Activated T-cell treated with anti-CD3 and anti-CD28 coated beads, Interleukin-2, amount 50 U/mL, for 1 hour (primary cell): ENCODE results near the gene RBM15B.
"Not testable (repeated sequence)": the region's sequence is repeated elsewhere in the genome, so short reads cannot be mapped to it uniquely, and the experiment has no call there.

Source experiments
- DNase-seq: peaks from one replicate; pipeline ENCODE4 v3.0.0-alpha.2; 2020

Gene RBM15B, protein sequence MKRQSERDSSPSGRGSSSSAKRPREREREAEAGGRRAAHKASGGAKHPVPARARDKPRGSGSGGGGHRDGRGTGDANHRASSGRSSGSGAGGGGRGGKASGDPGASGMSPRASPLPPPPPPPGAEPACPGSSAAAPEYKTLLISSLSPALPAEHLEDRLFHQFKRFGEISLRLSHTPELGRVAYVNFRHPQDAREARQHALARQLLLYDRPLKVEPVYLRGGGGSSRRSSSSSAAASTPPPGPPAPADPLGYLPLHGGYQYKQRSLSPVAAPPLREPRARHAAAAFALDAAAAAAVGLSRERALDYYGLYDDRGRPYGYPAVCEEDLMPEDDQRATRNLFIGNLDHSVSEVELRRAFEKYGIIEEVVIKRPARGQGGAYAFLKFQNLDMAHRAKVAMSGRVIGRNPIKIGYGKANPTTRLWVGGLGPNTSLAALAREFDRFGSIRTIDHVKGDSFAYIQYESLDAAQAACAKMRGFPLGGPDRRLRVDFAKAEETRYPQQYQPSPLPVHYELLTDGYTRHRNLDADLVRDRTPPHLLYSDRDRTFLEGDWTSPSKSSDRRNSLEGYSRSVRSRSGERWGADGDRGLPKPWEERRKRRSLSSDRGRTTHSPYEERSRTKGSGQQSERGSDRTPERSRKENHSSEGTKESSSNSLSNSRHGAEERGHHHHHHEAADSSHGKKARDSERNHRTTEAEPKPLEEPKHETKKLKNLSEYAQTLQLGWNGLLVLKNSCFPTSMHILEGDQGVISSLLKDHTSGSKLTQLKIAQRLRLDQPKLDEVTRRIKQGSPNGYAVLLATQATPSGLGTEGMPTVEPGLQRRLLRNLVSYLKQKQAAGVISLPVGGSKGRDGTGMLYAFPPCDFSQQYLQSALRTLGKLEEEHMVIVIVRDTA

DNA sequence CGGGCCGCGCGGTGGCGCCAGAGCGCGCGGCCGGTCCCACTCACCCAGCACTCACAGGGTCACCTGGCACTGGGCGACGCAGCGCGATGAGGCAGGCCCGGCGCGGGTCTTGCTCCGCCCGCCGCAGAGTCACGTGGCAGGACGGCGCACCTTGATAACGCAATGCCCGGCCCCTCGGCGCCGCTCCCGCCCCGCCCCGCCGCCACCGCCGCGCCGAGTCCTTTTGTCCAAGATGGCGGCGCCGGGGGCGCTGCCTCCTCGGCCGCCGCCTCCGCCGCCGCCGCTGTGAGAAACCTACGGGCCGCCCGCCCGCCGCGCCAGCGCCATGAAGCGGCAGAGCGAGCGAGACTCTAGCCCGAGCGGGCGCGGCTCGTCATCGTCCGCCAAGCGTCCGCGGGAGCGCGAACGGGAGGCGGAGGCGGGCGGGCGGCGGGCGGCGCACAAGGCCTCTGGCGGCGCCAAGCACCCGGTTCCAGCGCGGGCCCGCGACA, at the start of gene RBM15B:
Gene RBM15B (plus strand): TSS at position 211 of the 491 bp plus-strand sequence. CDS start 115 bp downstream, at position 326.
- DNase-seq: peak; percentile 98

- no peak for DNase-seq
These were observed 47.0 kb upstream of the RBM15B start for GRCh38 chr3:51343918-51344687.

- DNase-seq: no peak
These were observed 40.3 kb upstream of the RBM15B start for GRCh38 chr3:51350751-51351150.

GRCh38 chr3:51353131-51353530, 38.0 kb upstream of the RBM15B start:
- no peak for DNase-seq

DNA sequence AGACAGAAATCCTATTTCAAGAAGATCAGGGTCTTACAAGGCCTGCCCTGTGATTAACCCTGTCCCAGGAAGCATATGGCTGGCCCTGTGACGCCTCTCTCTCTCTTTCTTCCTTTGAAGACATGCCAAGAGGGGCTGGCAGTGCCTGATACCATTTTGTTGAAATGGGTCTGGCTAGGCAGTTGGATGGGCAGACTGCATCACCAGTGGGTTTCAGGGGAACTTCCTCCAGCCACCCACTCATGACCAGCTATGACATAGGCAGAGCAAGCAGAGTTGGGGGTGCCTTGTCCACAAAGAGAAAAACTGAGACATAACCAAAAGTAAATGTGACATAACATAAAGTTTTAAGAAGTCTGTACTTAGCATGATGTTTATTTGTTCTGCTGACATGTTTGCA, 37.4 kb upstream of the RBM15B start:
- DNase-seq: no peak

- DNase-seq: no peak
These were observed 36.9 kb upstream of the RBM15B start for GRCh38 chr3:51354172-51354571.

GRCh38 chr3:51354731-51355615, 36.1 kb upstream of the RBM15B start:
- DNase-seq: no peak

- DNase-seq: no peak
These were observed 35.0 kb upstream of the RBM15B start for GRCh38 chr3:51355891-51356578.

GRCh38 chr3:51357856-51358255, 33.2 kb upstream of the RBM15B start:
- DNase-seq: no peak

- no peak for DNase-seq
These were observed 32.1 kb upstream of the RBM15B start for GRCh38 chr3:51358981-51359380.

GRCh38 chr3:51360806-51361205, 30.3 kb upstream of the RBM15B start:
- no peak for DNase-seq

- no peak for DNase-seq
These were observed 29.3 kb upstream of the RBM15B start for GRCh38 chr3:51361746-51362145.

DNA sequence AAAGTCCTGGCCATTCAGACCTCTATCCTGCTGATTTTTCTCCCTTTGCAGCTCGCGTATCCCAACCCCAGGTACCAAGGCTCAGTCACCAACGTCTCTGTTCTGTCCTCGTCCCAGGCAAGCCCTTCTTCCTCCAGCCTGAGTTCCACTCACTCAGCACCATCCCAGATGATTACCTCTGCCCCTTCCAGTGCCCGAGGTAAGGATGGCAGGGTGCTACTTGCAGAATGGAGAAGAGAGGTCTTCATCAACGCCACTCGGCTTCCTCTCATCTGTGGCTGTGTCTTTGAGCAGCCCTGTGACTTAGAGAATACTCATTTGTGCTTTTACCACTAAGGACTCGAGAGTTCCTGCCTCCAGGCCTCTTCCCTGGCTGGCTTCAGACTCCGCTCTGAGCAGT, 28.6 kb upstream of the RBM15B start:
- DNase-seq: no peak

GRCh38 chr3:51368276-51368675, 22.8 kb upstream of the RBM15B start:
- not testable (repeated sequence) for DNase-seq

GRCh38 chr3:51371943-51372557, 19.0 kb upstream of the RBM15B start:
- DNase-seq: no peak

DNA sequence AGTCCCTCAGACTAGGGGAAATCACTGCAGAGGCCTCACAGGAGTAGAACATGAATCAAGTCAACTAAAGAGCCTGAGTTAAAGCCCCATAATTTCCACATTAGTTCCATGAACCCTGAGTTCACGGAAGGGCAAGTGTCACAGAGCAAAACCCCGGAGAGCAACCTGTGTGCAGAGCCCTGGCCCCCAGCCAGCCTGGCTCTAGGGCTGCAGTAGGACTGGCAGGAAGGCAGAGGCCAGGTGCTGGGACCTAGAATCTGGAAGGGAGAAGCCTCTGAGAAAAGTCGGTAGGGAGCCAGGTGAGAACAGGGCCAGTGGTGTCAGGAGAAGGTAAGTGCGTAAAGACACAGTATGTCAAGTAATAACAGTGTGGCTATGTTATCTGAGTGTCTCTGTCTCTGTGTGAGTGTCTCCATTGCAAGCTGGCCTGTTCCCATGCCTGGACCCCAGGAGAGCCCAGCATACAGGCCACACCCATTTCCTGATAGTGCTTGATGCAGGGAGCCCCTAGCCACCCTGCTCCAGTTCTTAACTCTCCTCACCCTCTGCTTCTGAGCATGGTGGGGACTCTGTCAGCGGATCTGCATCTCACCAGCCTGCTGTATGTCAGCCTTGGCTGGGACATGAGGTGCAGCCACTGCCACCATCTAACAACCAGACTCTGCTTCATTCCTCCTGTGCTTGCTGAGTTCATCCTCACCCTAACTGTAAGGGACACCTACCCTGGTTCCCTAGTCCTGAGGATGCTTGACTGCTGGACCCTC, 17.2 kb upstream of the RBM15B start:
- no peak for DNase-seq

DNA sequence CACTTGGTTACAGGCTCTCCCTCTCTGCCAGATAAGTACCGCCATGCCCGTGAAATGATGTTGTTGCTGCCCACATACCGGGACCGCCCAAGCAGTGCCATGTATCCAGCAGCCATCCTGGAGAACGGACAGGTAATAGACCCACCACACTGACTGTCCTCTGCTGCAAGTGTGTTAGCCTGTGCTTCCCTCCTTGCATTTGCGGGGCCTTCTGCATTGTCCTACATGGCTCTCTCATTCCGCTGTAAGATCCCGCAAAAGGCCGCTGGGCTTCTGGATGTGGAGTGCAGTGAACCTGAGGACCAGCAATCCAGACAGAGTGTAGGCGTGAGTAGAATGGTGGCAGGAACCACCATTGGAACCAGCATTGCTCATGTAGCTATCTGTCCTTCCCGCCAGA, 16.6 kb upstream of the RBM15B start:
- DNase-seq: no peak

GRCh38 chr3:51375136-51375535, 15.9 kb upstream of the RBM15B start:
- DNase-seq: no peak

DNA sequence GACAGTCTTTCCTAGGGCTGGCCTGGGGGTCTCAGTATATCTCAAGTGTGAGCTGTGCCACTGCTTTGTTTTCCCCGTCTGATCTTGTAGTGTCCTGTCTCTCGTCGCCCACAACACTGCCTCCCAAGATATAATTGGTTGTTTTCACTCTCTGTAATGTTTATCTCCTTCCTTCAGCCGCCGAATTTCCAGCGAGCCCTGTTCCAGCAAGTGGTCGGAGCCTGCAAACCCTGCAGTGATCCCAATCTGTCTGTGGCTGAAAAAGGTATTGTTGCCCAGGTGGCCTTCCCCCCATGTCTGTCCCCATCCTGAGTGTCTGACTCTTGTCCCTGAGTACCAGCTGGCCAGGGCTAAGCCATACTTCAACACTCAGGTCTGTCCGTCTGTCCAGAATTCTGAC, 15.5 kb upstream of the RBM15B start:
- DNase-seq: no peak

GRCh38 chr3:51378065-51378464, 13.0 kb upstream of the RBM15B start:
- peak; percentile 10 for DNase-seq
